ENCODE measurements around the gene HEG1.

Gene HEG1

DNA sequence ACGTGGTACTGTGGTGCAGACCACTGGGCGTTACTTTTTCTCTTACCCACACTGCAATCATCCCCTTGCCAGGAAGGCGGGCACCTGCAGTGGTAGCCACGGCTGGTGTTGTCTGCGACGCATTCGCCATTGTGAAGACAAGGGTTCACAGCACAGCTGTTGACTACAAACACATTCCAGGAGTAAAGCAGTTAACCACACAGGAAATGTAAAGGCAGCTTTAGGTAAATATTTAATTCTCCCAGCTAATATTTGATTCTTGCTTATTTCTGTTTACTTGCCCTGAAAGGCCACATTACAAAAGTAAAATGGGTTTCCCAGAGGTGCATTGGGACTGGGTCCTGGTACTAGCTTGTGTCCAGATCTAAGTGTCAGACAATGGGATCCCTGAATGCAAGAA is 45.4 kb downstream of the HEG1 start:
- no peak for DNase-seq

DNA sequence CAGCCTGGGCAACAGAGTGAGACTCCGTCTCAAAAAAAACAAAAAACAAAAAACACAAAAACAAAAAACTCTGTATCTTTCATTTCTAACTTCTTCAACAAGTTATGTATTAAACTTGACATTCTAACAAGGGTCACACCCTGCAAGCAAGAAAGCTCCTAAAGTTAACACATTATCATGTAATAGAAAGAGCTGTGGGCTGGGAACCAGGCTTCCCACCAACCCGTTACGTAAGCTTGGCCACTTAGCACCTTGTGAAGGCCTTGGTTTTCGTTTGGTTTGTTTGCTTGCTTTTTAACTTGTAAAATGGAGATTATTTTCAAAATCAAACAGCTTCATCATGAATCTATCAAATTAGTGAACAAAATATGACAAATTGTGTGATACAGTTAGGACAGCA is 47.0 kb downstream of the HEG1 start:
- no peak for DNase-seq

DNA sequence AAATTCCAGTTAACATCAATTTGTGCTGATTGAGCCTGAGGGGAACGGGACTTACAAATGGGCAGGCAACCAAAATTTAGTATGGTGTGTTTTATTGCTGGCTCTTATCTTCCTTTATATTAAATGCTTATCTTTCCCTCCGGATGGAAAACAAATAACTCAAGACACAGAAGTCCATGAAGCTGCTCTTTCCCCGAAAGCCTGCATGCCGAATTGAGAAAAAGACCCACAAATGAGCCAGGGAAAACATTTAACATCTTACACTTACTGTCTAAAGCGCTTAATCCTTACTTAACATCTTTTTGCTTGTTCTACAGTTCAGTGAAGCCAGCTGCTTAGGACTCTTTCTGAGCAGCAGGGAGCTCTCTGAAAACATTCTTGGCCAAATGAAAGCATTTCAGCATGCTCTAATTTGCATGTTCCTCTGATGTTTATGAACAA is 49.5 kb downstream of the HEG1 start:
- DNase-seq, result no peak

DNA sequence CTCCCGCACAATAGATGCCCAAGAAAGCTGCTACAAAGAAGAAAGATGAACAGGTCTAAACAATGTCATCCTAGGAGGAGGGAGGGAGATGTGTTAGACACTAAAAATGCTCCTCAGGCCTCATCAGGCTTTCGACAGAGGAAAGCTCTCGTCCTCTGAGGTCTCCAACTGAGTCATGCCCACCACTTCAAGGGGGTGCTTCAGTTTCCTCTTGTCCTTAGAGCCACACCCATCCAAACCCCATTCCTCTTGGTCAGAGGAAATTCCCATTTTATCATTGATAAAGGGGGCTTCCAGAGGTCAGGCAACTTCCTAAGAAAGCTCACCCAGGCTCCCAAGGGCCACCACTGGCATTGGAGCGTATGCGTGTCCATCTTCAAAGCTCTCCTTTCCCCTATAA is 50.1 kb downstream of the HEG1 start:
- no peak for DNase-seq

DNA sequence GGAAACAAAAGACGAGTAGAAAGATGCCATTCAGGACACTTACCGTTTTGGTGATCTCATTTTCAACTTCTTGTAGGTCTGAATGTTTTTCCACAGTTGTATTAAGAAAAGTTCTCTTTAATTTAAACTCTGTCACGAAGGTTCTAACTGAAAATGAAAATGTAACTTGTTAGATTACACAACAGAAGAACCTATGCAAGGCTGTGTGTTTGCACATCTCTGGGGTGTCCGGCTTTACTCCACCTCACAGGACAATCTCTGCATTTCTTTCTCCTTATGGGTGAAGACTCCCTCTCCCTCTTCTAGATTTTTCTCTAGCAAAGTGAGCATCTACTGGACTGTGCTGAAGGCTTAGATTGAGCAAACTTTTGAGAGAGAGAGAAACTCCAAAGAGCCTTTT is 50.6 kb downstream of the HEG1 start:
- no peak for DNase-seq

DNA sequence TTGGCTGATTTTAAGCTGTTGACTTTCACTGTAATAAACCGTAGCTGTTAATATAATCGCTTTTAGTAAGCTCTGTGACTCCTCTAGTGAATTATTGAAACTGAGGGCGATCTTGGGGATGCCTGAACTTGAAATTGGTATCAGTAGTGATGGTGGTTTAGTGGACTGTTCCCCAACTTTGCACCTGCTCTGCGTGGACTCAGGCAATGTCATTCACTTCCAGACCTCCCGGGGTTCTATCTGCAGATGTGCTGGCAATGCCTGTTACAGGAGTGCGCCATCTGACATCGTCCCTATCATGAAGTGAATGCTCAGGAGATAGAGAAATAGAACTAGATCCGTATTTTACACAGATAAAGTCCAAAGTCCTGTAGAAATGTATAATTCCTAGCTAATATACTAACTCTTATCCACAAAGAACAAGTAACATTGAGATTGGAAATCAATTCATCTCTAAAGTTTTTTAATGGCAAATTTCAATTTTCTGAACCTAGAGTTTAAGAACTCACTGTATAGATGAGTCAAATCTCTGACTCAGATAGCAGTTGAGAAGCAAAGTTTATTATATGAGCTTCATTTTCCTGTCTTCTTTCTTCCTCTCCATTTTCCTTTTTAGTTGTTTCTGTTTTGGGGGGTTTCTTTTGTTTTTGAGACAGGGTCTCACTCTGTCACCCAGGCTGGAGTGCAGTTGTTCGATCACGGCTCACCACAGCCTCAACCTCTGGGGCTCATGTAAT is 51.8 kb downstream of the HEG1 start:
- DNase-seq, result no peak

DNA sequence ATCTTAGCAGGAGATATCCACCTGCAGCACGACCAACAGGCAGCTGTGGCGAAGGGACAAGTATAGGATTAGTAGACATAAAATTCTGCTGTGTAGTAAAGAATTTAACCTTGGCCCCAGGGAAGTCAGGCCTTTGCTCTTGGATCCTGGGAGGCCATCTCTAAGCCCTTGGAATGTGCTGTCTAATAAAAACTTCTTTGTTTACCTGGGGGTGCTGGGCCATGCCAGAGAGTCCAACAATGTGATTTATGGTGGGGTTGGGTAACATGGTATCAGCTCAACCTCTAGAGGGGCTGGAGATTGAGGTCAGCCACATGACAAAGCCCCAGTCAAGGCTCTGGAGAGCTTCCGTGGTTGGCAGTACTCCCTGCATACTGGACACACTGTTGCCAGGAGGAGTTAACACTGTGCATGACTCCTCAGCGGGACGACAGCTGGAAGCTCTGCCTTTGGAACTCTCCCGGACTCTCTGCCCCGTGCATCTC is 52.4 kb downstream of the HEG1 start:
- no peak for DNase-seq

DNA sequence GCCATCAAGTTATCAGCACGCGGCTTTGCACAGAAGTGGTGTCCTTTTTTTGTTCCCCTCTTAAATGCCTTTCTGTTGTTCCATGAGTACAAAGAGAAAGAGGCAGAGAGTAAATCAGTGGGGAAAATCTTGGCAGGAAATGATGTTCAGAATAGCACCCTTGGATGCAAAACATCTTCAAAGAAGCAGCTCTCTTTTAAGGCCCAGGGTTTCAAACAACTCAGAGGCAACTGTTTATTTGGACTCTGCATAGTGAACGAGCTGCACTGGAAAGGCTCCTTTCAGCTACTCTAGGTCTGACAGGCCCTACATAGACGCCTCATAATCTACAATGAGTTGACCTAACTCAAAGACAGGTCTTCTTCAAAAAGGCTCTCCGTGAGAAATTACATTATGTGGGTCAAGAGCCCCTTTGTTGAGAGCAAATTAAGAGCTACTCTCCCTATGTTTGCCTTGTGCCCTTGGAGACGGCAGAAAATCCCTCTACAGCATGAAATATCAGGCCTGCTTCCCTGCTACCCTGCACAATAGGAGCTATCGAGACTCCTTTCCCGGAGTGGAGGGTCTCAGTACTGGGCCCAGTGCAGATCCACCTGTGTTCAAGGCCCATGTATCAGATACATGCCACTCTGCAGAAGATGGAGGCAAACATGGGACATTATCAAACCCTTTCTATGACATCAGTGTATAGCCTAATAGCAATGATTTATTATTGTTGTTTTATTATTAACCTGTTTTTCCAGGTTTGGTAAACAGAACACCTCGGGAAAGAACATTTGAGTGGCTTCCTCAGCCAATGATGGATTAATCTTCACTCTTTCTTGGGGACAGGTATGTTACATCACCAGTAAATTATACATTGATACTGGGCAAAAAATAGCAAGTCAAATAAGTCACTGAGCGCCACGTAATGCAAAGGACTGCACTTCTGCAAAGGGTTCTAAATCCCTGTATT is 53.1 kb downstream of the HEG1 start:
- DNase-seq, result no peak

DNA sequence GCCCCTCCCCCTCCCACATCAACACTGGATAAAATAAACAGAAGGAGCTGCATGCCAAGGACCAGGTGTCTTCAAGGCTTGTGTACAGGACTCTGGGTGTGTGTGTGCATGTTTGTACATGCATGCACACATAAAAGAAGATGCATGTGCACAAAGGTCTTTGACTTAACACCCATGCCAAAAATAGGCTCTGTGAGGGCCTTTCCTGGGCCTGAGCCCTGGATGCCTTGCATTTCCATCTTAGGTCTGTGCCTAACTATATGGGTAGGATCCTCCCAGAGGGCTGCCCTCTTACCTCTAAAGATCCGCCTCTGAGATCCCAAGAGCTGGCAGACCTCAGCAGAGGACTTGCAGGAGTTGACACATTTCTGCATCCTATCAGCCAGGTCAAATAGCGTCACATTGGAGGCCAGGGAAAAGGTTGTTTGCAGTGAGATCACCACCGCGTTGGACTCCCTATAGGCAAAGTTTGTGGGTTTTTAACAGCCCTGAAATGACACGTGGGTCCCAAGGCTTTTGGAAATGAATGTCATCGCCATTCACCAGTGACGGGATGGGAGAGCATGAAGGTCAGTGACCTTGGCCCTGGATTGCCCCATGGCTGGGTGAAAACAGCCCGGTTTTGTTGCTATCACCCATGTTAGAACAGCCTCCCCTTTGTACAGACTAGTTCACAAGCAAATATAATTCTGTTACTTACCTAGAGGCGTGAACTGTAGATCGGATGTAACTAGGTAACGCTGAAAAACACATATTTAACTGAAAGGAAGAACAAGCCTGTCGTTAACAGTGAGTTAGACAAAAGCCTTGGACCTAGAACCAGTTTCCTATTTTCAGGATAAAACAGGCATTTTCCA is 54.0 kb downstream of the HEG1 start:
- DNase-seq, result no peak

DNA sequence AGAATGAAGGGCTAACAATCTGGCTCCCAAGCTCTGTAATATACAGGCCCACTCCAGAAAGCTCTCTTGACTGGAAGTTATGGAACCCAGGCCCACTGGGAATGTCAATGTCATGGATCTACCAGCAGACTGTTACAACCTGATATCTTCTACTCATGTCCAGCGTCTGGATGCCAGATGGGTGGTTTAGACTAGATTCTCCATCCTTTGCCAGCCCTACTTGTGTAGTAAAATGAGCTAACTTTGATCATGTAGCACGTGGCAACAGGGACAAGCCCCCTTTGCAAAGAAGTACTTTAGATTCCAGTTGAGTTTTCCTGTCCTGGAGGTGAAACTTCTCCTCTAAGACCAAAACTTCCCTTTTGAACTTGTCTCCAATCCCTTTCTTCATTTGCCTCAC is 55.1 kb downstream of the HEG1 start:
- DNase-seq, result no peak

DNA sequence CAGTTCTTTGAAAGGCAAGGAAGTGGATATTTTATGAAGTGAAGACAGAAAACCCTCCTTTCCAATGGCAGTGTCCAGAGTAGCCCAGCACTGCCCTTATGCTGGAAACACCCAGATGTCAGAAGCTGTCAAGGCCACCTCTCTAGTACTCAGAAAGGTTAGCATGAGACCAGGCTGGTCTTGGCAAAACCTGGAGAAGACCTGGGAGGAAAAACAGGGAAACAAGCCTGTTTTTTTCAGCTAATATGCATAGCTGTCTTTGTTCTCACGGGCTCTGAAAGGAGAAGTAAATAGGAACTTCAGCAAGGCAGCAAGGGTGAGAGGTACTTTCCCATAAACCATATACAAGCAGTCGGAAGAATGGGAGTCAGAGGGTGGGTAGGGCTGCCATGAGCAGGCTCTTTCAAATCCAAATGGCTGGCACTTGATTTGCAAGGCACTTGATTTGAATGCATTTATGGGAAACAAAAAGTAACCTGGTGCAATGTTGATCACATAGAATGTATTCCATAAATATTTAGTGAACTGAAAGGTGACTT is 55.8 kb downstream of the HEG1 start:
- no peak for DNase-seq

DNA sequence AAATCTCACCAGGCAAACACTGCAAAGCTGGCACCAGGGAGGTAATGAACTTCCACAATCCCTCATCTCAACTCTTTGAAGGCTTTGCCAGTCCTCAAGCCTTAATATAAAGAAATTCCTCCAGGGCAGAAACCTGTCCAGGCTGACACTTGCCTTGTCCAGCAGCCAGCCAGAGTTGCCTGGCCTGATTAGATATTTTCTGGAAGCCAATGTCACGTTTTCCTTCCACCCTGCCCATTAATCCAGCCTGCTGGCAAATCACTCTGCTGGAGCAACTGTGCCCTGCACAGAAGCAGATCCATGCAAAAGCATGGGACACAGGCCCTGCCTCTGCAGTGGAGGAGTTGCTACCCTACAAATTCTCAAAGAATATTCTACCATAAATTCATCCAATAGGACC is 56.5 kb downstream of the HEG1 start:
- DNase-seq, result no peak

DNA sequence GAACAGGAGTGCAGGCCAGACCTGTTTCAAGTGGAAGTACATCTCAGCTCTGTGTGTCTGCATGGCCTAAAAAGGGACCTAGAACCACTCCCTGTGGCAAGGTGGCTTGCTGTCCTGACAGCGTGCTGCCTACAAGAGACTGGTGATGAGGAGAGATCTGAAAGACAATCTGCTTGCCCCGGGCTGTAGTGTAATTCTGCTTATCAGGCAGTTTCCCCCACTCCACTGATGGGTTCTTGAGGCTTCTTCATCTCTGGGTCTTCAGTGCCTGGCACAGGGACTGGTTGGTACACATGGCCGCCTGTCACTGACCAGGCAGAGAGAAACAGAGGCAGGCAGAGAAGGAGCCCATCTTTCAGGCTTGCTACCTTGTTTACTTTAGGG is 57.6 kb downstream of the HEG1 start:
- no peak for DNase-seq

DNA sequence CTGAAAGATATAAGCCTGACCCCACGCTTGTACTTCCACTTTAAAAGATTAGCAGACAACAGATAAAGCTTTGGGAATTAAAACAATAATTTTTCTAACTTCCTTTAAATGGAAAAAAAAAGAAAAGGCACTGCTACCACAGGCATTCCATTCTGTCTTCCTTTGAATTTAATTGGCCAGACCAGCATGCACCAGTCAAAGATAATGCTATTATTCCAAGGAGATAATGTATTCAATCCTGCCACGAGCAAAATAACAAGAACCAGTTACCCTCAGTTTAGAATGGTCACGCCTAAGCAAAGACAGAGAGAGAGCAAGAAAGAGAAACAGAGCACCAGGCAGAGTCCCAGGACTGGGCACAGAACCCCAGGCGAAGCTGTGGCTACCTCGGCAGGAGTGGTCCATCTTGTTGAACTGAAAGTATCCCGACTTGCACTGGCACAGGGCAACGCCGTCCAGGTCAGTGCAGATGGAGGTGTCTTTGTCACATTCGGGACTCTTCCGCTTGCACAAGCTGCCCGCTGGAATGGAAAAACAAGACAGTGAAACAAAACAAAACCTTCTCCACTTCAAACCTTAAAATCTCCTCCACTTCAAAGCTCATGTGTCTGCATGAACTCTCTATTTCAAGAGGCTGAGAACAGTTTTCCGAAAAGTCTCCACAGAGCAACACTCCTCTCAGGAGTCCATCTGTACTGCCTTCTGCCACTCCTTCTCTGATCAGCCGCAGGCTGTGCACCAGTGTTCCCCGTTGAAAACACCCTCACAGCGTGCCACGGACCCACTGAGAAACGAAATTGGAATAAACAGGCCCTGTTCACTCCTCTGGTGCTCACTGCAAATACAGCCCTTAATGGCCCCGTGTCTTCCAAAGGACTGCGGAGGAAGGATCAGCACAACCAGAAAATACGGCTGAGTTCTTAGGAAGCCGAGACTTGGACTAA is 58.2 kb downstream of the HEG1 start:
- no peak for DNase-seq

DNA sequence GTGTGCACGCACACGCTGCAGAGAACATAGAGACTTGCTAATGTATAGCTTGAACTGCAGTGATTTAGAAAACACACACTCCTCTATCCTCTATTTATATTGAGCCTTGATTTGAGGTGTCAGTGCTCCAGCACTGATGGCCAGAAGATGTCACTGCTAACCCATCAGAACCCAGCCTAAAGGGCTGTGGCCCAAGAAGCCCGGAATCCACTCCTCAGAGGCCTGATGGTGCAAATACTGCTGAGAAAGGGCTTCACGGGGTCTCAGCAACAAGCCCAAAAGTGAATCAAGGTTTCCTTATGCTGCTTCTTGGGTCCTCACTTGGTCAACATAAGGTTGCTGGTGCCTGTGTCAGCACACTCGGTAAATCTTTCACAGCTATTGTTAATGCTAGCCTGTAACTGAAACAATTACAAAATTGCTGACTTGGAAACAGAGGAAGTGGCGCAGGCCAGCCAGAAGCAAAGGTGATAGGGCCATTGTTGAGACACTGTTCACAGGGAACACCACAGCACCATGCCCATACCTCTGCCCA is 60.3 kb downstream of the HEG1 start:
- peak; percentile 8 for DNase-seq

DNA sequence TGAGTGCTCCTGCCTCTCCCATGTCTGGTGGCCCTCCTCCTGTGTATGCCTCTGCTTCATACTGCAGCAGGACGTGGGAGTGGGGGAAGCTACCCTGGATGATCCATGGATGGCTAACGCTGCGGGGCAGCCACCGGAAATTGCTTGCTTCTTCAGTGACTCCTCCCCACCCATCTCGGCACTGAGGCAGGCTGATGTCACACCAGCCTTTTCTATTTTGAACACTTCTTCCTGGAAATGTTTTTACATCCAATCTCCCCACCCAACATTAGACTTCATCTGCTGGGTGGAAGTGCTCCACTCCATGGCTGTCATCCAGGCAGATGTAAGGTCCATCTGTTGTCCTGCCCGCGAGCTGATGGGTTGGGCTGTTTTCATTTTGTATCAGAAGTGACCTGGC is 62.3 kb downstream of the HEG1 start:
- DNase-seq, result no peak

DNA sequence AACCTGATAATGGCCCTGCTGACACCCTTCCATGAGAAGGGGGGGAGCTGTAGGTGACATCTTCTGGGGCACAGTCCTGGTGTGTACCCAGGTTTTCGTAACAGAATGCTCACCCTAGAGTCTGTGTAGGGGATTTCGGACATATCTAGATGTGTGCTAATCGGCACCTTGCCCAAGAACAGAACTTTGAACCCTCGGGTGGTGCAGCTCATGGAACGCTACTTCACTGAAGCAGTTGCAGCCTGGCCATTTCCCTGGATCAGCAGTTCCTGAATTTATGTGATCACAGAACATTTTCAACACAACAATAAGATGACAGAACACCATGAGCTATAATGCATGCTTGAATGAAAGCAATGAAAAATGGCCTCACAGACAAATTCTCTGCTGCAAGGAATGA is 63.8 kb downstream of the HEG1 start:
- no peak for DNase-seq

DNA sequence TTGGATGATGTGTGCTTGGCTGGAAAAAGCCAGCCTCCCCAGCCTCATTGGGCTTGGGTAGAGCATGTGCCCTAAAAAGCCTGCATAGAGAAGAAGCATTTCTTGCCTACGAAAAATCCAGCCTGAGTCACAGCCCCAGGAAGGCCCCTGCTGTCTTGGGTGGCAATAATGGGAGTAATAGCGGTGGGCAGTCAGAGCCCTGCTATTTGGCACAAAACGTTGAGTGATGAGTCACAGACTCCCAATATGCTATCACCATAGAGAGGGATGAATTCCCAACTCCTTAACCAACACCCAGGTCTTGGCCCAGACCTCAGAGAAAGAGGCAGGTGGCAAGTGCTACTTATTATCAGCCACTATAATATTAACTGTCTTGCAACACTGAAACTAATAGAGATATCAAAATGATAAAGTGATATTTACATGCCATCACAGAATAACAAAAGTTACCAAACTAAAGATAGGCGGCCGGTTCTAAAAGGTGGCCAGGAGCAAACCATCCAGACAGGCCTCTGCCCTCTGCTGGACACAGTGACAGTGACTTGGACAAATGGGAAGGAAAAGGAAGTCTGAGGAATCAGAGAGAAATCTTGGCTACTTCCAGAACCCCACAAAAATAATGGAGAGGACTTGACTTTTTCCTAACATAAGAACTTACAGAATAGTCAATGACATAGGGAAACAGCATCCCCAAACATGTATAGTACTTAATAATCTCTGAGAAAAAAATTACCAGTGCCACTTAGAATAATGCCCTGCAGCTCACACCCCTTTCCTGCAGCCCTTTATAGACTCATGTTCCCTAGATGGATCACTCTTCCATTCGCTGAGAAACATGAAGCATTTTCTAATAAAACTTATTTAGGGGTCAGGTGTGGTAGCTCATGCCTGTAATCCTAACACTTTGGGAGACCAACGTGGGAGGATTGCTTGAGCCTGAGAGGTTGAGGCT is 69.3 kb downstream of the HEG1 start:
- no peak for DNase-seq

DNA sequence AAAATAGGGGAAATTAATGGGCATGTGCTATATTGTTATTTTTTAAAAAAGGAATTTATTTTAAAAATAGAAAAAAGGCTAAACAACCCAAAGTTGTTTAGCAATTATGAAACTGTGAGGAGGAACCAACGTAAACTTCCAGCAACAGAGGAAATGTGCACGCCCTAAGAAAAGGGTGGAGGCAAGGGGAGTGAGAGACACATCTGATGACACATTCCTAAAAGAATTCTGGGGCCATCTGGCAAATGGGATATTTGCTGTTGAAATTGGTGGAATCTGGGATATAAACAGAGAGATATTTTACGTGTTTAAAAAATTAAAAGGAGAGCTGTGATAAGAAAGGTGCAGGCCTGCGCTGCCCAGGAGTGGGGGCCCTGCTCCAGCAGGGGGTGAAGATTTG is 70.4 kb downstream of the HEG1 start:
- no peak for DNase-seq

DNA sequence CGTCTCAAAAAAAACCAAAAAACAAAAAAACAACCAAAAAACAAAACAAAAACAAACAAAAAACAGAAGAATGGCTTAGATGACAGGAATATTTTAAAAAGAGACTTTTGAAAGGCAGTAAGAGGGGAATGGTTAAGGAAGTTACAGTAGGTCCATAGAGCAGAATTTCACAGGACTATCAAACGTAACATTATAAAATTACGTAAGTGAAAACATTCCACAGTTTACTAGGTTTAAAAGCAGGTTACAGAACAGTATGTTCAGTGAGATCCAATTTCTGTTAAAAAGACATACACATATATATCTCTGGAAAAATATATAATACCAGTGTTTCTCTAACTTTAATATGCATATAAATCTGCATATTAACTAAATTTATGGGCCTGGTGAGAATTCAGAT is 71.0 kb downstream of the HEG1 start:
- DNase-seq, result no peak
